ENCODE results near the gene METTL16. TPM values are rescaled to one million over a fixed set of nuclear protein-coding genes. Genes with fewer than 3 reads are reported as not detected.

The METTL16 gene
- total and polyA plus RNA-seq, 4 donors = 4.1 to 8.9 (median 6.6) TPM

- TF ChIP-seq RAD21 (IDR thresholded peaks at IDR 0.05) = no peak
- DNase-seq (ENCODE audit: low spot score) = no peak
- Histone ChIP-seq H3K4me3 (ENCODE audit: low read depth in 1 of 3, low read length in 3 of 3) (no peak overlapping the region), H3K9ac (ENCODE audit: low read depth in 1 of 2, low read length in 2 of 2) (no peak overlapping the region), H3K4me1 (ENCODE audit: control insufficient read depth in 4 of 4, insufficient read depth in 4 of 4, low read length in 3 of 4) (peaks cover 0 to 3% (median under 1%) of the 10 kb centered on the region in 4 donors), H3K9me3 (ENCODE audit: control insufficient read depth in 4 of 4, low read length in 3 of 4) (no peaks in the 10 kb centered on the region), H3K27me3 (ENCODE audit: control insufficient read depth in 4 of 4, insufficient read depth in 4 of 4, low read length in 3 of 4) (no peaks in the 10 kb centered on the region), H3K27ac (ENCODE audit: low read depth in 1 of 2, low read length in 2 of 2) (no peak overlapping the region), H3K36me3 (ENCODE audit: control insufficient read depth in 4 of 4, insufficient read depth in 3 of 4, low read depth in 1 of 4, low read length in 3 of 4) (peaks cover 3 to 14% (median 6%) of the 10 kb centered on the region in 4 donors)
- 90% methylated on average over 9 of the region's 9 CpGs for WGBS
These were observed 96.6 kb downstream of the METTL16 start for GRCh38 chr17:2415081-2415480.

- H3K27me3 ChIP-seq (ENCODE audit: control insufficient read depth in 4 of 4, insufficient read depth in 4 of 4, low read length in 3 of 4) = no peaks in the 10 kb centered on the region
- peaks cover 0 to 3% (median under 1%) of the 10 kb centered on the region in 4 donors for H3K4me1 ChIP-seq (ENCODE audit: control insufficient read depth in 4 of 4, insufficient read depth in 4 of 4, low read length in 3 of 4)
- no peak overlapping the region for H3K9ac ChIP-seq (ENCODE audit: low read depth in 1 of 2, low read length in 2 of 2)
- DNase-seq (ENCODE audit: low spot score) = no peak
- TF ChIP-seq HNF4A (conservative IDR thresholded peaks at IDR 0.05) (no peak), NR2F2 (IDR thresholded peaks at IDR 0.05) (no peak), FOXA1 (IDR thresholded peaks at IDR 0.05) (no peak), JUND (IDR thresholded peaks at IDR 0.05) (no peak), SP1 (IDR thresholded peaks at IDR 0.05) (no peak), REST (IDR thresholded peaks at IDR 0.05) (no peak)
- 93% methylated on average over 22 of the region's 22 CpGs for WGBS
- H3K27ac ChIP-seq (ENCODE audit: low read depth in 1 of 2, low read length in 2 of 2) = no peak overlapping the region
- H3K9me3 ChIP-seq (ENCODE audit: control insufficient read depth in 4 of 4, low read length in 3 of 4) = no peaks in the 10 kb centered on the region
- no peak overlapping the region for H3K4me3 ChIP-seq (ENCODE audit: low read depth in 1 of 3, low read length in 3 of 3)
- peaks cover 0 to 9% (median 3%) of the 10 kb centered on the region in 4 donors for H3K36me3 ChIP-seq (ENCODE audit: control insufficient read depth in 4 of 4, insufficient read depth in 3 of 4, low read depth in 1 of 4, low read length in 3 of 4)
These were observed 97.1 kb downstream of the METTL16 start for GRCh38 chr17:2414446-2415064.

- no peak overlapping the region for H3K27ac ChIP-seq (ENCODE audit: low read depth in 1 of 2, low read length in 2 of 2)
- no peak for TF ChIP-seq REST (IDR thresholded peaks at IDR 0.05)
- no peak for TF ChIP-seq HNF4A (conservative IDR thresholded peaks at IDR 0.05)
- TF ChIP-seq TAF1 (conservative IDR thresholded peaks at IDR 0.05) = no peak
- no peak for TF ChIP-seq ZBTB33 (IDR thresholded peaks at IDR 0.05)
- no peak for TF ChIP-seq YY1 (IDR thresholded peaks at IDR 0.05)
- no peak for TF ChIP-seq ATF3 (IDR thresholded peaks at IDR 0.05)
- no peak for TF ChIP-seq NR2F2 (IDR thresholded peaks at IDR 0.05)
- no peak for TF ChIP-seq RAD21 (IDR thresholded peaks at IDR 0.05)
- no peak for TF ChIP-seq FOXA2 (IDR thresholded peaks at IDR 0.05)
- no peak for TF ChIP-seq GABPA (IDR thresholded peaks at IDR 0.05 in 1 of 2, conservative IDR thresholded peaks at IDR 0.05 in 1 of 2)
- no peak for TF ChIP-seq EGR1 (IDR thresholded peaks at IDR 0.05; ENCODE audit: low read depth in 2 of 2)
- TF ChIP-seq SP1 (IDR thresholded peaks at IDR 0.05) = no peak
- TF ChIP-seq MAX (IDR thresholded peaks at IDR 0.05) = no peak
- TF ChIP-seq RXRA (IDR thresholded peaks at IDR 0.05) = no peak
- TF ChIP-seq FOXA1 (IDR thresholded peaks at IDR 0.05) = no peak
These were observed 99.1 kb downstream of the METTL16 start for GRCh38 chr17:2412561-2413021.

More at GRCh38 chr17:2412561-2413021, 99.1 kb downstream of the METTL16 start:
- Histone ChIP-seq H3K9ac (ENCODE audit: low read depth in 1 of 2, low read length in 2 of 2) (no peak overlapping the region), H3K4me3 (ENCODE audit: low read depth in 1 of 3, low read length in 3 of 3) (no peak overlapping the region), H3K9me3 (ENCODE audit: control insufficient read depth in 4 of 4, low read length in 3 of 4) (no peaks in the 10 kb centered on the region), H3K4me1 (ENCODE audit: control insufficient read depth in 4 of 4, insufficient read depth in 4 of 4, low read length in 3 of 4) (peaks cover 0 to 3% (median 0%) of the 10 kb centered on the region in 4 donors), H3K27me3 (ENCODE audit: control insufficient read depth in 4 of 4, insufficient read depth in 4 of 4, low read length in 3 of 4) (no peaks in the 10 kb centered on the region), H3K36me3 (ENCODE audit: control insufficient read depth in 4 of 4, insufficient read depth in 3 of 4, low read depth in 1 of 4, low read length in 3 of 4) (peaks cover 0 to 6% (median 0%) of the 10 kb centered on the region in 4 donors)
- WGBS = 75% methylated on average over 2 of the region's 2 CpGs
- DNase-seq (ENCODE audit: low spot score) = no peak
